Amniotic epithelial cell (primary cell): ENCODE data around the gene MARCHF6.

Experiments
- DNase-seq: peaks from one replicate; pipeline ENCODE4 v3.0.0-alpha.2; 2010; ENCODE audit warnings: low read depth

MARCHF6 gene

GRCh38 chr5:10353241-10354047 is at the start of gene MARCHF6:
Gene MARCHF6 (plus strand): TSS chr5:10353695. CDS start chr5:10353899, 204 bp downstream.
- DNase-seq: peak; percentile 81

GRCh38 chr5:10303699-10304170 is 49.8 kb upstream of the MARCHF6 start:
- DNase-seq: no peak

GRCh38 chr5:10304932-10305331 is 48.6 kb upstream of the MARCHF6 start:
- DNase-seq: no peak

- DNase-seq: no peak
These were observed 47.4 kb upstream of the MARCHF6 start for GRCh38 chr5:10306114-10306513.

GRCh38 chr5:10306806-10307205 is 46.7 kb upstream of the MARCHF6 start:
- no peak for DNase-seq

- DNase-seq: peak; percentile 53
These were observed 46.0 kb upstream of the MARCHF6 start, which contains the start of gene CMBL for GRCh38 chr5:10307206-10308148. Gene CMBL (minus strand): TSS chr5:10307902. CDS start chr5:10290762, 17,140 bp downstream.

- no peak for DNase-seq
These were observed 44.7 kb upstream of the MARCHF6 start for GRCh38 chr5:10308844-10309243.

GRCh38 chr5:10310066-10310779 is 43.3 kb upstream of the MARCHF6 start:
- DNase-seq: peak; percentile 28

- DNase-seq: peak; percentile 17
These were observed 42.5 kb upstream of the MARCHF6 start for GRCh38 chr5:10310835-10311570.

GRCh38 chr5:10311595-10312425 is 41.7 kb upstream of the MARCHF6 start:
- peak; percentile 24 for DNase-seq

- no peak for DNase-seq
These were observed 38.3 kb upstream of the MARCHF6 start for GRCh38 chr5:10315201-10315600.

GRCh38 chr5:10315824-10316509 is 37.5 kb upstream of the MARCHF6 start:
- no peak for DNase-seq

- DNase-seq: peak; percentile 25
These were observed 35.4 kb upstream of the MARCHF6 start for GRCh38 chr5:10317825-10318682.

- peak; percentile 92 for DNase-seq
These were observed 34.2 kb upstream of the MARCHF6 start for GRCh38 chr5:10319202-10319851.

GRCh38 chr5:10320793-10321192 is 32.7 kb upstream of the MARCHF6 start:
- no peak for DNase-seq

GRCh38 chr5:10321882-10322281 is 31.6 kb upstream of the MARCHF6 start:
- no peak for DNase-seq

- peak; percentile 38 for DNase-seq
These were observed 29.7 kb upstream of the MARCHF6 start for GRCh38 chr5:10323588-10324488.
